Measurements from ENCODE around the gene CARD9. TPM values are rescaled to one million over a fixed set of nuclear protein-coding genes. Genes with fewer than 3 reads are reported as not detected.
A peak's percentile ranks its signal among the peaks of the same experiment; 100 is the strongest.

The CARD9 gene
- total RNA-seq, 1 donor from 2014 or later: 1.4 TPM

DNA sequence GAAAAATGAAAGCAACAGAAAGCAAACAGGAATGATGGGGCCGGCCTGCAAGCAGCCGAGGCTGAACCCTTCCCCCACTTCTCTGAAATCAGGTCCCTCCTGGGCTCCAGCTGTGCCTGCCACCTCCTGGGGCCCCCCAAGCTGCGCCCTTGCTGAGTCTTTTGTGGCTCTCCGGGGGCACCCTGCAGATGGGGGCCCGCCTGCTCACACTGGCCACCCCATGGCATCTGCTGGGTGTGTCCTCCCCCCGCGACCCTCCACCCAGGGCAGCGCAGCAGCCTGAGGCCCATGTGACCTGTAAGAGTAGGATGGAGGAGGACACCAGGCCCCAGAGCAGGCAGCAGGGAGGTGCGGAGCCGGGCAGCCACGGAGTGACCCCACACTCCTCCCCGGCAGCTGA, 40.4 kb downstream of the CARD9 start:
- no peak for DNase-seq (ENCODE audit: low read depth, low spot score)
- TF ChIP-seq, protein P1, sequence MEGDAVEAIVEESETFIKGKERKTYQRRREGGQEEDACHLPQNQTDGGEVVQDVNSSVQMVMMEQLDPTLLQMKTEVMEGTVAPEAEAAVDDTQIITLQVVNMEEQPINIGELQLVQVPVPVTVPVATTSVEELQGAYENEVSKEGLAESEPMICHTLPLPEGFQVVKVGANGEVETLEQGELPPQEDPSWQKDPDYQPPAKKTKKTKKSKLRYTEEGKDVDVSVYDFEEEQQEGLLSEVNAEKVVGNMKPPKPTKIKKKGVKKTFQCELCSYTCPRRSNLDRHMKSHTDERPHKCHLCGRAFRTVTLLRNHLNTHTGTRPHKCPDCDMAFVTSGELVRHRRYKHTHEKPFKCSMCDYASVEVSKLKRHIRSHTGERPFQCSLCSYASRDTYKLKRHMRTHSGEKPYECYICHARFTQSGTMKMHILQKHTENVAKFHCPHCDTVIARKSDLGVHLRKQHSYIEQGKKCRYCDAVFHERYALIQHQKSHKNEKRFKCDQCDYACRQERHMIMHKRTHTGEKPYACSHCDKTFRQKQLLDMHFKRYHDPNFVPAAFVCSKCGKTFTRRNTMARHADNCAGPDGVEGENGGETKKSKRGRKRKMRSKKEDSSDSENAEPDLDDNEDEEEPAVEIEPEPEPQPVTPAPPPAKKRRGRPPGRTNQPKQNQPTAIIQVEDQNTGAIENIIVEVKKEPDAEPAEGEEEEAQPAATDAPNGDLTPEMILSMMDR (conservative IDR thresholded peaks at IDR 0.05): no peak
- H3K36me3 Mint-ChIP-seq (ENCODE audit: low read depth): no peaks in the 10 kb centered on the region
- H3K27ac Mint-ChIP-seq (ENCODE audit: unreplicated experiment): no peak overlapping the region
- peaks cover 10% of the 10 kb centered on the region for H3K4me1 Mint-ChIP-seq
- H3K9me3 Mint-ChIP-seq: no peaks in the 10 kb centered on the region
- peaks cover 3% of the 10 kb centered on the region for H3K27me3 Mint-ChIP-seq (ENCODE audit: low read depth)
- no peak overlapping the region for H3K4me3 Mint-ChIP-seq

DNA sequence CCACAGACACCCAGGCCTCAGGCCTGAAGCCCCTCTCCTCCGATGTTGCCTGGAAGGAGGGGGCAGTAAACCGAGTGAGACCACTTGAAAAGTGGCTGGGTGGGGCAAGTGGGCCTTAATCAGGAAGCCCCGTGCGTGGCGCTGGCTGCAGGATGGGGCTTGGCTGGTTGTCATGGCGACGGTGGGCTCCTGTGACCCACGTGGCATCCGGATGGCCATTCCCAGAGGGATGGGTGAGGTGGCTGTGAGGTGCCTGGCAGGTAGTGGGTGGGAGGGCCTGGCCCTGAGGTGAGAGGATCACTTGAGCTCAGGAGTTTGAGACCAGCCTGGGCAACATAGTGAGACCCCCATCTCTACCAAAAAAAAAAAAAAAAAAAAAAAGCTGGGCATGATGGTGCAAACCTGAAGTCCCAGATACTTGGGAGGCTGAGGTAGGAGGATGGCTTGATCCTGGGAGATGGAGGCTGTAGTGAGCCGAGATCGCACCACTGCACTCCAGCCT, 40.9 kb downstream of the CARD9 start:
- Mint-ChIP-seq H3K36me3 (ENCODE audit: low read depth) (no peaks in the 10 kb centered on the region), H3K9me3 (no peaks in the 10 kb centered on the region), H3K27me3 (ENCODE audit: low read depth) (peaks cover 3% of the 10 kb centered on the region), H3K4me3 (no peak overlapping the region), H3K27ac (ENCODE audit: unreplicated experiment) (no peak overlapping the region), H3K4me1 (peaks cover 10% of the 10 kb centered on the region)
- no peak for DNase-seq (ENCODE audit: low read depth, low spot score)
- TF ChIP-seq, protein P1 (conservative IDR thresholded peaks at IDR 0.05): no peak

DNA sequence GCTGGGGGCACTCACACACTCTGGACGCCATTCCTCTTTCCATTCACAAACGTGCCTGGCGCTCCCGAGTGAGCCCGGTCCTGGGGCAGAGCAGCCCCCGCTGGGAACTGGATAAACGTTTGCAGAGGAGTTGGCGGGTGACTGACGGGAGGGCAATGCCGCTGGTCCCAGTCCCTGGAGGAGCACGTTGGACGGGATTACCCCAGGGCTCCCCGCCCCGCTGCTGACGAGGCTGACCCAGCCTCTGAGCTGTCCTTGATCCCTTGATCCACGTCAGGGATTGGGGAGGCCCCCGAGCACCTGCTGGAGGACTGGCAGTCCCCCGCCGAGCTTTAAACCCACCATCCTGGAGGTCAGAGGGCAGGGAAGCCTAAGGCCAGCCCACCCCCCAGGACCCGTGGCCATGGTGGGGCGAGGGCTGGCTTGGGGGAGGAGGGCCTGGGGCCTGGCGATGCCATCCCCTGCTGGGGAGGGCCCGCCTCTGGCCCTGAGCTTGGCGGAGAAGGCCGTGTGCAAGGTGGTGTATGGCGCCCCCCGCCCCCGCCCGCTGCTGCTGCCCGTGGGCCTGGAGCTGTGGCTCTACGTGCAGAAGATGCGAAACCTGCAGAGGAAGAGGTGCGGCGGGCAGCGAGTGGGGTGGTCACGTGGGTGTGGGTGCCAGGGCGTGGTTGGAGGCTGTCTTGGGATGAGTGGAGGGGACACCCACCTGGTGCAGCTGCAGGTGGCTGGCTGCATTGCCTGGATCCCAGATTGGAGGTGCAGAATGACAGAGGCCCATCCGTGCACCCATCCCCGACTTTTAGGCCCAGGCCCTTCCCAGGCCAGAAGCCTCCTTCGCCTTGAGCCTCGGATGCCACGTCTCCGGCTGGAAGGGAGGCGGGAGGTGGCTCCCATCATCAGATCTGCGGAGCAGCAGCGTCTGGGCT, 41.6 kb downstream of the CARD9 start:
- TF ChIP-seq, protein P1 (conservative IDR thresholded peaks at IDR 0.05): no peak
- H3K27me3 Mint-ChIP-seq (ENCODE audit: low read depth): peaks cover 3% of the 10 kb centered on the region
- no peak for DNase-seq (ENCODE audit: low read depth, low spot score)
- no peaks in the 10 kb centered on the region for H3K9me3 Mint-ChIP-seq
- H3K4me1 Mint-ChIP-seq: peaks cover 10% of the 10 kb centered on the region
- H3K36me3 Mint-ChIP-seq (ENCODE audit: low read depth): no peaks in the 10 kb centered on the region
- H3K27ac Mint-ChIP-seq (ENCODE audit: unreplicated experiment): no peak overlapping the region
- peak overlapping the region; percentile 27 for H3K4me3 Mint-ChIP-seq

DNA sequence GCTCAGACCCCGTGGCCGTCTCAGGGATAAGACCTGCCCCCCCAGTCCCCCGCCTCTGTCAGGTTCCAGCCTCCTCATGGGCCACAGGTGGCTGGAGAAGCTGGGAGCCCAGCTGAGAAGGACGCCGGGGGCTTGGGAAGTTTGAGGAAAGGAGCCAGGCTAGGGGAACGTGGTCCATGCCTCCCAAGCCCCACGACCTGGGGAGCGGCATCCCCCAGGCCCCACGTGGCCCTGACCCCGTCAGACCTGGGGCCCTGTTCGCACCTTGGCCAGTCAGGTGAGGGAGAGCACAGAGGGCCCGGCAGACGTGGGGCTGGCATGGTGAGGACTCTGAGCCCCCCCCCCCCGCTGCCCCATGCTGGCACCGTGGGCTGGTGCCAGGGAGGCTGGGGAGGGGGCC, 42.4 kb downstream of the CARD9 start:
- no peaks in the 10 kb centered on the region for H3K9me3 Mint-ChIP-seq
- peaks cover 15% of the 10 kb centered on the region for H3K4me1 Mint-ChIP-seq
- TF ChIP-seq, protein P1 (conservative IDR thresholded peaks at IDR 0.05): no peak
- no peak overlapping the region for H3K4me3 Mint-ChIP-seq
- H3K27ac Mint-ChIP-seq (ENCODE audit: unreplicated experiment): no peak overlapping the region
- H3K36me3 Mint-ChIP-seq (ENCODE audit: low read depth): no peaks in the 10 kb centered on the region
- no peak for DNase-seq (ENCODE audit: low read depth, low spot score)
- H3K27me3 Mint-ChIP-seq (ENCODE audit: low read depth): peaks cover 3% of the 10 kb centered on the region

DNA sequence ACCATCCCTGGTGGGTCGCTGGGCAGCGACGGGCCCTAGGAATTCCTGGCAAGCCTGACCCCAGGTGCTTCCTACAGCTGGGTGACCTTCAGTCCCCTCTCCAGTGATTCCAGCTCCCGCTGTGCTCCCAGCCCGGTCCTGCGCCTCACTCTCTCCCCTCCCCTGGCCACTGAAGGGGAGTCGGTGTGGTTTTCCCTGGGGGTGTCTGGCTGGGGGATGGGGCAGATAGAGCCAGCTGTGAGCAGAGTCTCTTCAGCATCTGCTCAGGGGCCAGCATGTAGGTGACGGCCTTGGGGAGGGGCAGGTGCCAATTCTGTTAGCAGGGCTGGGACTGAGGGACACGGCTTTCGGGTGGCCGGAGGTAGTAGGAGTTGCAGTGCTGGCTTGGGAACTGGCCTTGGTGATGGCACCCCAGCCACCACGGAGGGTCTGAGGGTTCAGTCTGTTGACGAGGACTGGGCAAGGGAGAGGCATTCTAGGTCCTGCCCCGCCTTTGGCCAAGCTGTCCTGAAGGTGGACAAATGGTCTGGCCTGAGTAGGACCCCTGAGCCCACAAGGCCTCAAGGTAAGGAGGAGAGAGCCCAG, 43.0 kb downstream of the CARD9 start:
- peak overlapping the region; percentile 72 for H3K4me3 Mint-ChIP-seq
- TF ChIP-seq, protein P1 (conservative IDR thresholded peaks at IDR 0.05): no peak
- no peaks in the 10 kb centered on the region for H3K9me3 Mint-ChIP-seq
- no peak overlapping the region for H3K27ac Mint-ChIP-seq (ENCODE audit: unreplicated experiment)
- H3K27me3 Mint-ChIP-seq (ENCODE audit: low read depth): peaks cover 3% of the 10 kb centered on the region
- DNase-seq (ENCODE audit: low read depth, low spot score): no peak
- H3K36me3 Mint-ChIP-seq (ENCODE audit: low read depth): no peaks in the 10 kb centered on the region
- H3K4me1 Mint-ChIP-seq: peaks cover 15% of the 10 kb centered on the region
